T-helper 9 cell (primary cell): ENCODE data around the gene ZNF263.

Experiments used
- DNase-seq: peaks from one replicate; pipeline ENCODE4 v3.0.0-alpha.2; 2020

Gene ZNF263

DNA sequence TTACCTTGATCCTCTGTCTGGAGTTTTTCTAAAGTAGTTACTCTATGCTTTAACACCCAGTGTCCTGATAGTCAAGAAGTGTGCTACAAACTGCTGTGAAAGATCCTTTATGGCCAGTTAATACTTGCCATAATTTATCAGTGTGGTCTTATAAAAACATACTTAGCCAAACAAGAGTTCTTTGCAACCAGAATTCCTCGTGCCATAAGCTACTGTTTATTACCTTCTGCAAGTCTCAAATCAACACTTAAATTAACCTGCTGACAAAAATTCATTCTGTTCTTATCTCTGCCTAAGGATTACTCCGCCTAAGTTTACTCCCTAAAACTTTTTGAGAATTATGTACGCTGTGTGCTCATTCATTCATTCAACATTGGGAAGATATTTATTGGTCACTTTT lies 44.8 kb downstream of the ZNF263 start:
- no peak for DNase-seq

DNA sequence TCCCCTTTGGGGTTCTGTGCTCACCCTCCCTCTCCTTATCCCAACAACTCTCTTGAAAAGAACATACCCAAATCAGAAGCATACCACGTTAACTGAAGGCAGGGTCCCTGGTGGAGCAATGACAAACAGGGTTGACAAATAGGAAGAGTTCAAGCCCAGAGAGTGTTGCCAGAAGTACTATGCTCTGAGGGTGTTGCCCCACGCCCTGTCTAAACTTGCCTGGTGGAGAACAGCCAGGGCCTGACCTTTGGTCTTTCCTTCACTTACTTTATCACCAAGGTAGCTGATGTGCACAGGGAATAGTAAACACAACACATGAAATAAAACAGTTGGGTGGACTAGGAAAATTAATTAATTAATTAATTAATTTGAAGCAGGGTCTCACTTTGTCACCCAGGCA lies 45.4 kb downstream of the ZNF263 start:
- no peak for DNase-seq
